Dedifferentiated amniotic fluid mesenchymal stem cell (primary cell): ENCODE results near the gene BEND7.
"Not testable (repeated sequence)": the region's sequence is repeated elsewhere in the genome, so short reads cannot be mapped to it uniquely, and the experiment has no call there.

Experiments used
- DNase-seq: peaks from one replicate; pipeline ENCODE4 v3.0.0-alpha.2; 2016; ENCODE audit errors: extremely low spot score

The BEND7 gene

GRCh38 chr10:13421382-13421917 is 107.4 kb downstream of the BEND7 start:
- no peak for DNase-seq

DNA sequence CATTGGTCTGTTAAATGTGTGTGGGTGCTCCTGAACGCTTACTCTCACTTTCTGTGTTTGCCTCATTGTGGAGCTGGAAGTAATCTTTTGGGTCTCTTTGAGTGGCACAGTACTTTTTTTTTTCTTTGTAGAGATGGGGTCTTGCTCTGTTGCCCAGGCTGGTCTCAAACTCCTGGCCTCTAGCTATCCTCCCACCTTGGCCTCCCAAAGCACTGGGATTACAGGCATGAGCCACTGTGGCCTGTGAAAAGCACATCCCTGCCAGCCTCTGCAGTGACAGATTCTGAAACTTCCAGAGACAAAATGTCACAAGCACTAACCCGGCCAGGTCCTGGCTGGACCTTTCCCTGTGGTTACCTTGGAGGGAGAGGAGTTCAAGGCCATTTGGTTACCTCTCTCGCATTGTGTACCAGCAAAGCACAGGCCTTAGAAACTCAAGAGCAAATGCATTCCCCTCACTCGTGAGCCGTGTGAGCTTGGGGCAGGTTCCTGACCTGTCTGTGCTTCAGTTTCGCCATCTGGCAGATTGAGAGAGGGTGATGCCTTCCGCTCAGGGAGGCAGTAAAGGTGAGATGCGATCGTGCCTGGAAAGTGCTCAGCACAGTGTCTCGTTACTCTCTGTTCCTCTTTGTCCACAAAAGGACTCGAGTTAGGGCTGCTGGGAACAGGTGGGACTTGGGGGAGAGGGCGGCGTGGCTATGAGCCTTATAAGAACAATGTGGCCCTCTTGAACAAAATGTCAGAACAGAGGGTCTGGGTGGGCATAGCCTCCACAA is 108.1 kb downstream of the BEND7 start:
- no peak for DNase-seq

- no peak for DNase-seq
Measured at GRCh38 chr10:13417459-13418126, 111.2 kb downstream of the BEND7 start.

DNA sequence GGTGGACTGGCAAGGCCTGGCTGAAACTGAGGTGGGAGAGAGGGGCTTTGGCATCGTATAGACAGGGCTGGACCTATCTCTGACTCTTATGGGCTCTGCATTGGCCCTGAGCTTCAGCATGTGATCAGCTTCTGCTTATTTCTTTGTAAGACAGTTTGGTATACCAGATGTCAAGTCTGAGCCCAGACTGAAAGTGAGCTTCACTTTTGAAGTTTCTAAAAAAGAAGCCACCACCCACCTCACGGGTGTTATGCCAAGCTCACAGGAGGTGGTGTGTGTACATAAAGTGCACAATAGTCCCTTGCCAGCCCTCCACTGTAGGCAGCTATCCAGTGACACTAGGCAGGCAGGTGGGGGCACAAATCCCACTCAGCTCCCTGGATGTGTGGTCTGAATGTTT is 112.1 kb downstream of the BEND7 start:
- DNase-seq, result no peak

- no peak for DNase-seq
Measured at GRCh38 chr10:13414855-13415254, 114.0 kb downstream of the BEND7 start.

DNA sequence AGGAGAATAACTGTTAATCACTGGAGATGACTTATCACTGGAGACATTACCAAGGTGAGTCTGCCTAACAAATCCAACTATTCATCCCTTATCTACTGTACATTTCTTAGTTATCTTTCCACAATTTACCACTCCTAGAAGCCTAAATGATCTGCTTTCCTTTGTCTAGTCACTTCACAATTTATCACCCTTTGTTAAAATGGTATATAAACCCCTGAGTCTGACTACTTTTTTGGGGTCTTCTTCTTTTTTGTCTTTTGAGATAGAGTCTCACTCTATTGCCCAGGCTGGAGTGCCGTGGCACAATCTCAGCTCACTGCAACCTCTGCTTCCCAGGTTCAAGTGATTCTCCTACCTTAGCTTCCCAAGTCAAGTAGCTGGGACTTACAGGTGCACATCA is 114.7 kb downstream of the BEND7 start:
- DNase-seq, result no peak

DNA sequence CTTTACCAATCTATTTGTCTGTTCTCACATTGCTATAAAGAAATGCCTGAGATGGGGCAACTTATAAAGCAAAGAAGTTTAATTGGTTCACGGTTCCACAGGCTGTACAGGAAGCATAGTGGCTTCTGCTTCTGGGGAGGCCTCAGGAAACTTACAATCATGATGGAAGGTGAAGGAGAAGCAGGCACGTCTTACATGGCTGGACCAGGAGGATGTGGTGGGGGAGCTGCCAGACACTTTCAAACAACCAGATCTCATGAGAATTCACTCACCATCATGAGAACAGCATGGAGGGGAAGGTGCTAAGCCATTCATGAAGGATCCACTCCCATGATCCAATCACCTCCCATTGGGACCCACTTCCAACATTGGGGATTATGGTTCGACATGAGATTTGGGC is 115.9 kb downstream of the BEND7 start:
- no peak for DNase-seq

- DNase-seq, result no peak
Measured at GRCh38 chr10:13404791-13405190, 124.0 kb downstream of the BEND7 start.

- DNase-seq, result no peak
Measured at GRCh38 chr10:13404305-13404759, 124.5 kb downstream of the BEND7 start.

GRCh38 chr10:13403426-13403825 is 125.4 kb downstream of the BEND7 start:
- DNase-seq, result not testable (repeated sequence)

DNA sequence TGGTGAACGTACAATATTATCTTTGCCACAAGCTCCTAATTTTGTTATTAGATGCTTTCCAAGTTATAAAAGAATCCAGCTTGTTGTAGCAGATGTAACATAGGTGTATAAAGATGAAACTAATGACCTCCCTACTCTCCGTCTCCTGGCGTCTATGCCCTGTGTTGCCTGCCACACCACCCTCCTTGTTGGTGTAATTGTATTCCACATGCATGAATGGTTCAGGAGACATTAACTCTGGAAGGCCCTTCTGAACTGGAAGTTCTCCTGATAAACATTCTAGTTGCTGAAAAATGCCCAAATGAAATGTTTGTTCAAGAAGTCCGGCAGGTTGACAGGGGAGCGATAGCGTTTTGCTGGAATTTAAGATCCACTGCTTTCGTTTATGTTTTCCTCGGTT is 126.8 kb downstream of the BEND7 start:
- DNase-seq, result no peak

DNA sequence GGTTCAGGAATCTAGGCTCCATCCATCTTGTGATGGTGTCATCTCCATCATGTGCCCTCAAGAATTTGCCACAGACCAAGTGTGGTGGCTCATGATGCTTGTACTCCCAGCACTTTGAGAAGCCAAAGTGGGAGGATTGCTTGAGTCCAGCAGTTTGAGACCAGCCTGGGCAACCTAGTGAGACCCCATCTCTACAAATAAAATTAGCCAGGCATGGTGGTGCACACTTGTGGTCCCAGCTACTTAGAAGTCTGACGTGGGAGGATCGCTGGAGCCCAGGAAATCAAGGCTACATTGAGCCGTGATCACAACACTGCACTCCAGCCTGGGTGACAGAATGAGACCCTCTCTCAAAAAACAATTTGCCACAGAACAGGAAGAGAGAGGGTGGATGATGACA is 127.7 kb downstream of the BEND7 start:
- DNase-seq, result no peak

- DNase-seq, result no peak
Measured at GRCh38 chr10:13400196-13400965, 128.4 kb downstream of the BEND7 start.

DNA sequence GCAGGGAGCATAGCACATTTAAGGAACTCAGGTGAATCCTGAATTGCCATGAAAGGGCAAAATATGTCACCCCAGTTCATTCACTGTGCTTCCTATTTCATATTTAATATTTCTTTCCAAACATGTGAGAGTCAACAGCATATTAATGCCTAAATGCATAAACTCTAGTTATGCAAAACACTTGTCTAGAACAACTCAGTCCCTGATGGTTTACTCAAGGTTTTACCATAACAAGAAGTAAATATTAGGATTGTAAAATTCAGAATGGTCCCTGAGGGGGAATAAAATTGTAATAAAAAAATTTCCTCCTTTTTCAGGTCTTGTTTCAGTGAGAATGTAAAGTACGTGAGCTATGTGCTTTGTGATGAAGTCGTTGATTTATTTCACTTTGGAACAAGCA is 129.1 kb downstream of the BEND7 start:
- DNase-seq, result no peak

GRCh38 chr10:13399236-13399635 is 129.6 kb downstream of the BEND7 start:
- DNase-seq, result no peak

DNA sequence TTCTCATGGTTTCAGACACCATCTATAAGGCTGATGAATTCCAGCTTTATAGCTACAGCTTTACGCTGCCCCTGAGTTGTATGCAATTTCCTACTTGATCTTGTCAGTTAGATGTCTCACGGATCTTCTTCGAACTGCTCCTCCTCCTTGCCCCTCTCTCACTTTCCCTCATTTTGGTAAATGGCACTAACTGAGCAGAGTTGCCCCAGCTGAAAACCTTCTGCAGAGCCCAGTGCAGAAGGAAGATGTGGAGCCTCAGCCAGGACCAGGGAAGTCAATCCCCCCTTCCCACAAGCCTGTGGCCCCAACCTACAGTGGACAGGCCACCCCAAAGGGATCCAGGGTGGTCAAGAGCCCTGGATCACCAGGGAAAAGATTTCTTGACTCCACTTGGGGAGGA is 131.8 kb downstream of the BEND7 start:
- DNase-seq, result no peak

GRCh38 chr10:13396369-13396768 is 132.4 kb downstream of the BEND7 start:
- no peak for DNase-seq

DNA sequence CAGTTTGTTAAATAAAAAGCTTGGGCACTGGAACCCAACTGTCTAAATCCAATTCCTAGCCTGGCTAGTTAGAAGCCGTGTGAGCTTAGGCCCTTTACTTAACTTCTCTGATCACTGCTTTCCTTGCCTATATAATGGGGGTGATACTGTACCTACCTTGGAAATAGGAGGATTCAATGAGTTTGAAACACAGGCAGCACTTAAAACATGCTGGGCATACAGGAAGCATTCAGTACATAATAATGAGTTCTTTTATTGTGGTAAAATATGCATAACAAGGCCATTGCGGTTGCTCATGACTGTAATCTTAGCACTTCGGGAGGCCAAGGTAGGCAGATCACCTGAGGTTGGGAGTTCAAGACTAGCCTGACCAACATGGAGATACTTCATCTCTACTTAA is 133.3 kb downstream of the BEND7 start:
- no peak for DNase-seq

DNA sequence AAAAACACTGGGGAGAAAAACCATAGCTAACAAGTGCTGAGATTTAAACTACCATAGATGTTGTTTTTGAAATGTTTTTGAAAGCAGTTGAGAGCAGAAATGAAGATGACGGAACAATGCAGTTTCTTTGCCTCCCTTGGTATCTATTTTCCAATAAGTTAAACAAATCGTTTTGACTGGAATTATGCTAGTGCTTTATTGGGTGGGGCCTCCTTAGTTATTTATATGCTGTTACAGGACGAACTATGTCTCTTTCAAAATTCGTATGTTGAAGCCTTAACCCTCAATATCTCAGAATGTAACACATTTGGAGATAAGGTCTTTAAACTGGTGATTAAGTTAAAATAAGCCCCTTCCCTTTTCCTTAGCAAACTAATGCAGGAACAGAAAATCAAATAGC is 135.2 kb downstream of the BEND7 start:
- no peak for DNase-seq

DNA sequence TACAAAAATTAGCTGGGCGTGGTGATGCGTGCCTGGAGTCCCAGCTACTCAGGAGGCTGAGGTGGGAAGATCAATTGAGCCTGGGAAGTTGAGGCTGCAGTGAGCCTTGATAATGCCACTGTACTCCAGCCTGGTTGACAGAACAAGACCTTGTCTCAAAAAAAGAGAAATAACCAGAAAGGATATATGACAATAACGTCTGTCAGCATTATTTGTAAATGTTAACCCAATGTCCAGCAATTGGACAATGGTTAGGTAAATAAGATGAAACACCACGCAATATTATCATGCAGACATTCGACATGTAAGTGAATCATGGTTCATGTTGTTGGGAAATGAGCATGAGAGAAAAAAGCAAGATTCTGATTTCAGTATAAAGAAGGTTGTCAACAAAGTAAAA is 136.1 kb downstream of the BEND7 start:
- no peak for DNase-seq
